22Rv1 (cell line): ENCODE measurements around the gene SORT1.

Experiments used
- CTCF ChIP-seq: fragments of 450-650 bp; IDR thresholded peaks from 2 replicates; pipeline ENCODE4 v1.5.1; 2017; ENCODE audit warnings: mild to moderate bottlenecking
- ZFX ChIP-seq: fragments of 450-650 bp; IDR thresholded peaks from 2 replicates; pipeline ENCODE4 v1.6.1; 2017; ENCODE audit warnings: antibody characterized with exemption, borderline replicate concordance

DNA sequence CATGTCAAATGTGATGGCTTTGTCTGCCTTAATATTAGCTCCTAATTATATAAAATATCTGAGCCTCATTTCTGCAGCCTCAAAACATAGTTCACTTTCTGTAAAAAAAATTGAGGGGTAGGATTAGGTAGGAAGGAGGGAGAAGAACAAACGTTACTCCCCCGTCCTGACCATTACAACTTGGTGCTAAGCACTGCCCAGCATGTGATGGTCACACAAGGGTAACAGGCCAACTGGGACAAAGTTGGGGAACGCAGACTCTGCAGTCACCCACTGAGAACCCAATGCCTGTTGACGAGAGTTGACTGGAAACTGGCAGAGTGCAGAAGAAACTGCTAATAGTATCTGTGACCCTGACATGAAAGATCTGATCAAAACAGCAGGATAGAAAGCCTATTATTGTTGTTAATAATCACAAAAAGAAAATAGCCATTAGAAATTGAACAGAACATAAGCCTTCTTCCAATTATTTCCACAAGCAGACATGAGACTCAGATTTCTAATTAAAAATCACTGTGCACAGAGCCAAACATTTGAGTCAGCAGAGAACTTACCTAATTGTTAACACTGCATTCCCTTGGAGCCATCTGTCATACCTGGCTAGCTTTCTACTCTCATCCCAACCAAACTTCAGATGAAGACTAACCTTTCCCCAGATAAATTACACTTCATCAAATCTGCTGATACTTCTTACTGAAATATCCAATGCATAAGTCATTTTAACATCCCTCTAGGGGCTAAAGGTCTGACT lies 5.5 kb downstream of the SORT1 start:
- TF ChIP-seq CTCF = no peak
- no peak for TF ChIP-seq ZFX
